B cell (primary cell): Measurements from ENCODE around the gene TXNRD1. TPM values are rescaled to one million over a fixed set of nuclear protein-coding genes. Genes with fewer than 3 reads are reported as not detected.

Experiments used
- ATAC-seq: fragments of 200-7000 bp; cut with Tn5 transposase; one replicate; pipeline ENCODE4 v1.10.0; 2021; ENCODE audit warnings: low read depth, mild to moderate bottlenecking, moderate number of reproducible peaks, moderate library complexity
- CTCF ChIA-PET: fragments of 350-600 bp; sonication (Branson Sonifier 250); formaldehyde crosslinking; loops from one replicate; lab custom pipeline; 2021; ENCODE audit warnings: antibody characterized with exemption, inconsistent platforms; lab: Charles Lee
- POLR2A ChIA-PET: fragments of 350-600 bp; sonication (Branson Sonifier 250); formaldehyde crosslinking; loops from one replicate; lab custom pipeline; 2021; ENCODE audit warnings: antibody characterized with exemption; lab: Charles Lee
- DNase-seq: peaks from one replicate; pipeline ENCODE4 v3.0.0; 2013
- H2AFZ ChIP-seq: 2 replicates; pipeline ENCODE4 v1.6.1; 2012; ENCODE audit warnings: mild to moderate bottlenecking, low read depth, low read length; ENCODE audit not compliant: insufficient read depth, poor library complexity, severe bottlenecking
- H3K27ac ChIP-seq, 2 donors: 1 replicate in 1 of 2; 2 replicates in 1 of 2; pipeline ENCODE4 v1.5.1; 2012 to 2013; ENCODE audit warnings: low read length in 2 of 2, mild to moderate bottlenecking in 2 of 2, moderate library complexity in 1 of 2
- H3K27me3 ChIP-seq, 4 experiments: fragments of 200-600 bp in 1 of 4; sonication (generic) in 1 of 4; replicated peaks in 1 of 4; 1 replicate in 2 of 4; 2 replicates in 2 of 4; pipeline versions ENCODE4 v1.6.1 to v1.7.0; 2013 to 2016; ENCODE audit warnings: low read length in 3 of 4, mild to moderate bottlenecking in 2 of 4, mixed read lengths in 1 of 4, moderate library complexity in 1 of 4; ENCODE audit not compliant: insufficient read depth in 4 of 4, control insufficient read depth in 3 of 4; ENCODE audit errors: control extremely low read depth in 1 of 4
- H3K36me3 ChIP-seq, 2 experiments: replicated peaks in 1 of 2; 1 replicate in 1 of 2; 2 replicates in 1 of 2; pipeline versions ENCODE4 v1.6.1 to v1.7.1; 2013; ENCODE audit warnings: low read length in 1 of 2; ENCODE audit not compliant: insufficient read depth in 2 of 2, control insufficient read depth in 1 of 2; ENCODE audit errors: control extremely low read depth in 1 of 2, extremely low read depth in 1 of 2
- H3K4me1 ChIP-seq, 2 donors: fragments of 200-600 bp in 1 of 2; sonication (generic) in 1 of 2; 1 replicate in 1 of 2; 2 replicates in 1 of 2; pipeline versions ENCODE4 v1.5.1 to v1.6.1; 2013 to 2017; ENCODE audit warnings: low read length in 2 of 2; ENCODE audit not compliant: control insufficient read depth in 2 of 2, insufficient read depth in 2 of 2
- H3K4me2 ChIP-seq: replicated peaks from 2 replicates; pipeline ENCODE3; 2012; ENCODE audit warnings: mild to moderate bottlenecking, low read depth, low read length; ENCODE audit not compliant: poor library complexity, severe bottlenecking
- H3K4me3 ChIP-seq, 5 experiments: fragments of 200-600 bp in 1 of 5; sonication (generic) in 1 of 5; 1 replicate in 3 of 5; 2 replicates in 2 of 5; pipeline versions ENCODE4 v1.5.1 to v1.7.0; 2011 to 2016; ENCODE audit warnings: low read length in 4 of 5, mild to moderate bottlenecking in 4 of 5, low read depth in 2 of 5, control low read depth in 1 of 5, moderate library complexity in 1 of 5; ENCODE audit not compliant: insufficient read depth in 1 of 5; ENCODE audit errors: control extremely low read depth in 1 of 5, extremely low read depth in 1 of 5
- H3K79me2 ChIP-seq: fragments of 200-600 bp; sonication (generic); one replicate; pipeline ENCODE4 v1.6.0; 2016; ENCODE audit warnings: low read length; ENCODE audit not compliant: control insufficient read depth, insufficient read depth
- H3K9ac ChIP-seq: fragments of 200-600 bp; sonication (generic); 2 replicates; pipeline ENCODE4 v1.6.1; 2017; ENCODE audit warnings: mild to moderate bottlenecking, low read length, moderate library complexity
- H3K9me3 ChIP-seq, 3 donors: one replicate each; pipeline versions ENCODE4 v1.6.1 to v1.7.1; 2013; ENCODE audit warnings: low read length in 2 of 3; ENCODE audit not compliant: control insufficient read depth in 2 of 3, insufficient read depth in 1 of 3; ENCODE audit errors: control extremely low read depth in 1 of 3
- H4K20me1 ChIP-seq: 2 replicates; pipeline ENCODE4 v1.6.0; 2012; ENCODE audit warnings: mild to moderate bottlenecking, low read length; ENCODE audit not compliant: insufficient read depth, control insufficient read depth, poor library complexity, severe bottlenecking
- H3K27ac Mint-ChIP-seq: one replicate; pipeline ENCODE4 v1.8.0; 2021; ENCODE audit warnings: mixed read lengths
- H3K27me3 Mint-ChIP-seq: one replicate; pipeline ENCODE4 v1.8.0; 2021; ENCODE audit warnings: mixed read lengths
- H3K4me1 Mint-ChIP-seq: one replicate; pipeline ENCODE4 v1.8.0; 2021; ENCODE audit warnings: mixed read lengths
- H3K4me3 Mint-ChIP-seq: one replicate; pipeline ENCODE4 v1.8.0; 2021; ENCODE audit warnings: mixed read lengths
- H3K9me3 Mint-ChIP-seq: one replicate; pipeline ENCODE4 v1.8.0; 2022; ENCODE audit warnings: mixed read lengths; ENCODE audit not compliant: insufficient read depth
- CTCF ChIP-seq: fragments of 200-600 bp; IDR thresholded peaks from one replicate; pipeline ENCODE4 v1.8.0; 2022; ENCODE audit warnings: antibody characterized with exemption, mild to moderate bottlenecking
- EZH2 ChIP-seq: IDR thresholded peaks from 2 replicates; pipeline ENCODE4 v1.6.1; 2012; ENCODE audit warnings: borderline replicate concordance, low read depth, mild to moderate bottlenecking, moderate library complexity, low read length; ENCODE audit not compliant: insufficient read depth, poor library complexity, severe bottlenecking
- WGBS: methylation state at CpG from one replicate; pipeline ENCODE4 v1.1.5; 2013; ENCODE audit warnings: missing lambda C conversion rate; ENCODE audit not compliant: insufficient coverage; 5-methylcytosine and 5-hydroxymethylcytosine counted together
- intact Hi-C: fragments of 100-400 bp; cut with micrococcal nuclease; formaldehyde crosslinking; loops from one replicate; pipeline ENCODE4 v1.10.0; 2022
- polyA plus RNA-seq: library from polyadenylated mRNA; depleted of rRNA; stranded (reverse); fragments of >200 nt; gene quantifications from 2 replicates; pipeline ENCODE4 v1.2.3, GENCODE V29; 2012
- total RNA-seq, 2 donors: library from RNA; stranded (reverse); fragments of 120-200 nt in 1 of 2; gene quantifications; 1 replicate in 1 of 2; 2 replicates in 1 of 2; pipeline versions ENCODE4 v1.2.3 to v1.2.4, GENCODE V29; 2013 to 2022

The TXNRD1 gene
- total and polyA plus RNA-seq, 2 donors (not counting 1 experiment from before 2014, with no cell fraction given): 10.1 to 44.6 TPM

- Mint-ChIP-seq H3K9me3 (no peaks in the 10 kb centered on the region), H3K27me3 (no peaks in the 10 kb centered on the region), H3K27ac (no peak overlapping the region), H3K4me1 (peaks cover 12% of the 10 kb centered on the region), H3K4me3 (no peak overlapping the region)
- intact Hi-C loops: no loop called here
- Histone ChIP-seq H2AFZ (no peak overlapping the region), H3K79me2 (no peaks in the 10 kb centered on the region), H3K36me3 (no peaks in the 10 kb centered on the region), H3K4me3 (no peak overlapping the region), H3K9ac (no peak overlapping the region), H4K20me1 (no peaks in the 10 kb centered on the region), H3K9me3 (no peaks in the 10 kb centered on the region), H3K27ac (no peak overlapping the region), H3K4me1 (peaks cover 11 to 13% of the 10 kb centered on the region in 2 donors), H3K4me2 (no peak overlapping the region), H3K27me3 (no peaks in the 10 kb centered on the region)
- POLR2A ChIA-PET: no interaction called here
- WGBS: 94% methylated on average over 9 of the region's 11 CpGs
- CTCF ChIA-PET: no interaction called here
- TF ChIP-seq EZH2 (no peak), CTCF (no peak)
- DNase-seq (no peak), ATAC-seq (no peak)
These were observed 57.4 kb downstream of the TXNRD1 start for GRCh38 chr12:104272938-104273337.

- H3K4me1 Mint-ChIP-seq: peaks cover 12% of the 10 kb centered on the region
- Histone ChIP-seq H3K9ac (no peak overlapping the region), H3K4me3 (no peak overlapping the region), H3K36me3 (no peaks in the 10 kb centered on the region), H3K4me1 (peaks cover 11 to 13% of the 10 kb centered on the region in 2 donors), H3K27me3 (no peaks in the 10 kb centered on the region), H3K4me2 (no peak overlapping the region), H3K79me2 (no peaks in the 10 kb centered on the region), H3K9me3 (no peaks in the 10 kb centered on the region), H4K20me1 (no peaks in the 10 kb centered on the region), H2AFZ (no peak overlapping the region), H3K27ac (no peak overlapping the region)
- no peak for TF ChIP-seq EZH2
- TF ChIP-seq CTCF: no peak
- no peak overlapping the region for H3K4me3 Mint-ChIP-seq
- no peak for DNase-seq
- CTCF ChIA-PET: no interaction called here
- intact Hi-C loops: no loop called here
- no peaks in the 10 kb centered on the region for H3K9me3 Mint-ChIP-seq
- H3K27ac Mint-ChIP-seq: no peak overlapping the region
- no peak for ATAC-seq
- POLR2A ChIA-PET: no interaction called here
- H3K27me3 Mint-ChIP-seq: no peaks in the 10 kb centered on the region
- 88% methylated on average over 4 of the region's 11 CpGs for WGBS
These were observed 57.9 kb downstream of the TXNRD1 start for GRCh38 chr12:104273503-104273902.
